Central memory CD8-positive, alpha-beta T cell (primary cell): Measurements from ENCODE around the gene KXD1.

Source experiments
- ATAC-seq: fragments of 150-1000 bp; cut with Tn5 transposase; replicated peaks from 2 replicates; pipeline ENCODE4 v1.10.0; 2022; ENCODE audit warnings: mild to moderate bottlenecking, moderate FRiP score, moderate number of reproducible peaks; ENCODE audit not compliant: poor library complexity, severe bottlenecking; ENCODE audit errors: extremely low read depth
- DNase-seq, 2 donors: peaks; one replicate each; pipeline ENCODE4 v3.0.0; 2021; ENCODE audit warnings: low spot score in 2 of 2
- H3K27ac Mint-ChIP-seq: one replicate; pipeline ENCODE4 v1.8.0; 2022; ENCODE audit warnings: low read depth, mild to moderate bottlenecking, moderate library complexity, mixed read lengths
- H3K27me3 Mint-ChIP-seq: one replicate; pipeline ENCODE4 v1.8.0; 2022; ENCODE audit warnings: mixed read lengths
- H3K36me3 Mint-ChIP-seq: one replicate; pipeline ENCODE4 v1.8.0; 2022; ENCODE audit warnings: mild to moderate bottlenecking, moderate library complexity, mixed read lengths; ENCODE audit not compliant: insufficient read depth
- H3K4me1 Mint-ChIP-seq: one replicate; pipeline ENCODE4 v1.8.0; 2022; ENCODE audit warnings: mixed read lengths
- H3K4me3 Mint-ChIP-seq: one replicate; pipeline ENCODE4 v1.8.0; 2022; ENCODE audit warnings: mild to moderate bottlenecking, moderate library complexity, mixed read lengths
- H3K9me3 Mint-ChIP-seq: one replicate; pipeline ENCODE4 v1.8.0; 2022; ENCODE audit warnings: mixed read lengths

KXD1 gene

DNA sequence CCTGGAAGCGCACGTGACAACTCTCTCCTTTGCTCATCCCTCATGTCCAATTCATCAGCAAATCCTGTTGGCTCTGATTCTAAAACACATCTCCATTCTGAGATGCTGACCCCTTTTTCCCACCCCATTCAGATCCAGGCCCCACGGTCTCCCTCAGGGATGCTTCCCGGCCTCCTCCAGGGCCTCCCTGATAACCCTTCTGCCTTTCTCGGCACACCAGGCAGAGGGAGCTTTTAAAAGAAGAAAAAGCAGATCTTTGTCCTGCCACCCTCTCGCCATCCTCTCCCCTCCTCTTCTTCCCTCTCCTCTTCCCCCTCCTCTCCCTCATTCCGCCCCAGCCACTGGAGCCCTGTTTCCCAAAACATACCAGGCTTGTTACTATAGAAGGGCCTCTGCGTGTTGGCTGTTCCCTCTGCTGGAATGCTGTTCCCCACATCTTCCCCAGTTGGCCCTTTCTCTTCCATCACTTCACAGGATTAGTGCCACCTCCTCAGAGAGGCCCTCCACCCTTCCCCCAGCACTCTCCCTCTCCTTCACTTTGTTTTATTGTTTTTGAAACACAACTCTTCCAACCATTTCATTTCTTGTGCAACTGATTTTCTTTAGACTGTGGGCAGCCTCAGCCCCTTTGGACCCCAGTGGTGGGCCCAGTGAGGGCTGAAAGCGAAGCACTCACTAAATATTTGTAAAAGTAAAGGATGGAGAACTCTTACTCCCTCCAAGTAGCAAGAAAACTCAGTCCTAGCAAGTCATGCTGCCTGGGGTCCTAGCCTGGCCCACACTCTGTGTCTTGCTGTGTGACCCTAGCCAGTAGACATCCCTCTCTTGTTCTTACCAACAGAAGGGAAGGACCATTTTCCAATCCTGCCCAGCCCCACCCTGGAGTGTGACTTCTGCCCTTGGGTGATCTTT, 51.4 kb downstream of the KXD1 start:
- no peak overlapping the region for H3K4me3 Mint-ChIP-seq
- DNase-seq: no peak
- peaks cover 6% of the 10 kb centered on the region for H3K36me3 Mint-ChIP-seq
- H3K27me3 Mint-ChIP-seq: peaks cover 84% of the 10 kb centered on the region
- peaks cover 26% of the 10 kb centered on the region for H3K4me1 Mint-ChIP-seq
- ATAC-seq: no peak
- no peak overlapping the region for H3K27ac Mint-ChIP-seq
- no peaks in the 10 kb centered on the region for H3K9me3 Mint-ChIP-seq

GRCh38 chr19:18609717-18610051, 52.0 kb downstream of the KXD1 start:
- ATAC-seq (no peak), DNase-seq (no peak)
- Mint-ChIP-seq H3K36me3 (peaks cover 6% of the 10 kb centered on the region), H3K4me1 (peaks cover 26% of the 10 kb centered on the region), H3K4me3 (no peak overlapping the region), H3K27me3 (peaks cover 86% of the 10 kb centered on the region), H3K27ac (no peak overlapping the region), H3K9me3 (no peaks in the 10 kb centered on the region)

DNA sequence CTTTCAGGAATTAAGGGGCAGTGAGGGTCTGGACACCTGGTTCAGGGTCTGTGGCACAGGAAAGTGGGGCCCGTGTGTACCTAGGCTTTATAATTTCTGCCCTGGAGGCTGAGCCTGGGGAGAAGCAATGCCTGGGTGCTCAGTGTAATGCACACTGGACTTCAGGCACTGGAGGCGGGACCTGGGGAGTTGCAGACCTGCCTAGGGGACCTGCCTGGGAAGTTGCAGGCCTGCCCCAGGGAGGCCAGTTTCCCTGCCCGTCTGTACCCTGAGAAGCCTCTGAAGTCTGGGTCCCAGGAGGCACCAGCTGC, 52.5 kb downstream of the KXD1 start:
- H3K27me3 Mint-ChIP-seq: peaks cover 86% of the 10 kb centered on the region
- H3K9me3 Mint-ChIP-seq: no peaks in the 10 kb centered on the region
- H3K4me3 Mint-ChIP-seq: no peak overlapping the region
- ATAC-seq: no peak
- H3K27ac Mint-ChIP-seq: no peak overlapping the region
- no peak for DNase-seq
- peaks cover 24% of the 10 kb centered on the region for H3K4me1 Mint-ChIP-seq
- H3K36me3 Mint-ChIP-seq: peaks cover 5% of the 10 kb centered on the region

DNA sequence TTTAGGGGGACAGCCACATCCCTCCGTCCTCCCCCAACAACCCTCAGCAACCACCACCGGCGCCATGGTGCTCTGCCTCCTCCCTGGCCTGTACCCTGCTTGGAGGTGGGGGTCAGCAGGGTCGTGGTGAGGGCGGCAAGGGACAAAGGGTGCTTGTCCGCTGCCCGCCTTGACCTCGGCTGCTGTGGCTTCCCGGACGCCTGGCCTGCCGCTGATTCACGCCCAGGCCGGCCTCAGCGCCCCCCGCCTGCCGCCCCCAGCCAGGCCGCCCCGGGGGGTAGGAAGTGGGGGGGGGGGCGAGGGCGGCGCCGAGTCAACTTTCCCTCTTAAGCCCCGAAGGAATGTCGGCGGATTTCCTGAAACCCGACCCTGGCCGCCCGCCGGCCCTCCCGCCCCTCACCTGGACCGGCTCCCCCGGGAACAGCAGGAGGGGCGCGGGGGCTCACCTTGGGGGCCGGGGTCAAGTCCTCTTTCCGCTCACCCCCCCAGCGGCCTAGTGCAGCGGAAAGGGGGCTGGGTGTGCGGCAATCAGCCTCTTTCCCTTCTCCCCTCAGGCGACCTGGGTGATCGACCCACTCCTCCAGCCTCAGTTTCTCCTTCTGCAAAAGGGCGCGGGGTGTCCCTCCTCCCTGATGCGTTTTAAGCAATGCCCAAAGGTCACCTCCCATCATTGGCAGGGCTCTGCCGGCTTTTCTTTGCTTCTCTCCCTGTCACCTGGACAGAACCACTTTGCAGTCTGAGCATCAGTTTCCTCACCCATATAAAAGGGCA, 53.1 kb downstream of the KXD1 start:
- Mint-ChIP-seq H3K27me3 (peaks cover 86% of the 10 kb centered on the region), H3K36me3 (peaks cover 3% of the 10 kb centered on the region), H3K4me1 (peaks cover 20% of the 10 kb centered on the region), H3K4me3 (peak overlapping the region; percentile 54), H3K27ac (no peak overlapping the region), H3K9me3 (no peaks in the 10 kb centered on the region)
- DNase-seq (no peak), ATAC-seq (no peak)

GRCh38 chr19:18611327-18612050, 53.8 kb downstream of the KXD1 start:
- peaks cover 3% of the 10 kb centered on the region for H3K36me3 Mint-ChIP-seq
- peaks cover 20% of the 10 kb centered on the region for H3K4me1 Mint-ChIP-seq
- H3K27ac Mint-ChIP-seq: no peak overlapping the region
- peak overlapping the region; percentile 76 for H3K4me3 Mint-ChIP-seq
- DNase-seq: no peak
- peaks cover 93% of the 10 kb centered on the region for H3K27me3 Mint-ChIP-seq
- peak; percentile 34 for ATAC-seq
- no peaks in the 10 kb centered on the region for H3K9me3 Mint-ChIP-seq

GRCh38 chr19:18612051-18612771, 54.5 kb downstream of the KXD1 start:
- peaks cover 3% of the 10 kb centered on the region for H3K36me3 Mint-ChIP-seq
- peaks cover 99% of the 10 kb centered on the region for H3K27me3 Mint-ChIP-seq
- ATAC-seq (no peak), DNase-seq (no peak)
- H3K9me3 Mint-ChIP-seq: no peaks in the 10 kb centered on the region
- peaks cover 20% of the 10 kb centered on the region for H3K4me1 Mint-ChIP-seq
- peak overlapping the region; percentile 76 for H3K4me3 Mint-ChIP-seq
- H3K27ac Mint-ChIP-seq: no peak overlapping the region

- Mint-ChIP-seq H3K27me3 (peaks cover 99% of the 10 kb centered on the region), H3K27ac (no peak within 1 kb of the TSS), H3K4me1 (peaks cover 20% of the 10 kb centered on the region), H3K36me3 (peaks cover 3% of the 10 kb centered on the region), H3K4me3 (peak within 1 kb of the TSS; percentile 76), H3K9me3 (no peaks in the 10 kb centered on the region)
- DNase-seq: peak in 1 of 2 donors; percentile 23
- peak; percentile 52 for ATAC-seq
Observed at GRCh38 chr19:18612772-18613588, 55.3 kb downstream of the KXD1 start, which contains the start of gene TMEM59L. Gene TMEM59L, plus strand, starts transcription at chr19:18612870. Its CDS starts 89 bp downstream, at chr19:18612959.

- no peak overlapping the region for H3K27ac Mint-ChIP-seq
- no peak for DNase-seq
- no peak for ATAC-seq
- peaks cover 3% of the 10 kb centered on the region for H3K36me3 Mint-ChIP-seq
- H3K9me3 Mint-ChIP-seq: no peaks in the 10 kb centered on the region
- H3K27me3 Mint-ChIP-seq: peaks cover 95% of the 10 kb centered on the region
- H3K4me3 Mint-ChIP-seq: peak overlapping the region; percentile 76
- H3K4me1 Mint-ChIP-seq: peaks cover 20% of the 10 kb centered on the region
Observed at GRCh38 chr19:18613589-18614234, 56.0 kb downstream of the KXD1 start.

DNA sequence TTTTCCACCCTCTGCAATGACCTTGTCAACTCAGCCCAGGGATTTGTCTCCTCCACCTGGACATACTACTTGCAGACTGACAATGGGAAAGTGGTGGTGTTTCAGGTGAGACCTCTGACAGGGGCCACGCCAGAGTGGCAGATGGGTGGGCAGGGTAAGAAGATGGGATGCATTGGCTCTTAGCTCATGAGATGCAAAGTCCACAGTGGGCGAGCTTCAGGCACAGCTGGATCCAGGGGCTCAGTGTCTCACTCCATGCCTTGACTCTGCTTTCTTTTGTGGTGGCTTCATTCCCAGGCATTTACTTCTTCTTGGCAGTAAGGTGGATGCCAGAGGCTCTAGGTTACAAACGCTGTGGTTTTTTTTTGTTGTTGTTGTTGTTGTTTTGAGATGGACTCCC, 58.4 kb downstream of the KXD1 start:
- Mint-ChIP-seq H3K4me1 (peaks cover 17% of the 10 kb centered on the region), H3K27ac (no peak overlapping the region), H3K27me3 (peaks cover 81% of the 10 kb centered on the region), H3K36me3 (peaks cover 6% of the 10 kb centered on the region), H3K9me3 (no peaks in the 10 kb centered on the region), H3K4me3 (no peak overlapping the region)
- no peak for DNase-seq
- ATAC-seq: no peak

GRCh38 chr19:18617562-18617961, 59.9 kb downstream of the KXD1 start:
- H3K4me3 Mint-ChIP-seq: no peak overlapping the region
- peaks cover 6% of the 10 kb centered on the region for H3K36me3 Mint-ChIP-seq
- H3K27me3 Mint-ChIP-seq: peaks cover 67% of the 10 kb centered on the region
- no peak for ATAC-seq
- peaks cover 8% of the 10 kb centered on the region for H3K4me1 Mint-ChIP-seq
- no peak for DNase-seq
- H3K9me3 Mint-ChIP-seq: no peaks in the 10 kb centered on the region
- H3K27ac Mint-ChIP-seq: no peak overlapping the region

GRCh38 chr19:18618236-18618635, 60.6 kb downstream of the KXD1 start:
- H3K4me1 Mint-ChIP-seq: peaks cover 5% of the 10 kb centered on the region
- H3K27ac Mint-ChIP-seq: no peak overlapping the region
- peaks cover 60% of the 10 kb centered on the region for H3K27me3 Mint-ChIP-seq
- DNase-seq (no peak), ATAC-seq (no peak)
- H3K9me3 Mint-ChIP-seq: no peaks in the 10 kb centered on the region
- peaks cover 3% of the 10 kb centered on the region for H3K36me3 Mint-ChIP-seq
- no peak overlapping the region for H3K4me3 Mint-ChIP-seq
